ENCODE data around the gene ADGRE3.

The ADGRE3 gene

GRCh38 chr19:14686411-14686810, 11.8 kb upstream of the ADGRE3 start:
- no peak for DNase-seq (ENCODE audit: low spot score)
- no peak; the same call in 1 of the 2 replicates for TF ChIP-seq CTCF (conservative IDR thresholded peaks at IDR 0.05; ENCODE audit: low read depth)
- ChIA-PET POLR2A (ENCODE audit: low non-redundant PET) (no interaction called here), CTCF (interaction anchor here (0.5 to 1.5 kb wide), 5 partner anchors 20 to 1124 kb away, joined by 3 to 16 read pairs (median 3); partner anchors contain the start of gene NDUFB7)
- no peak overlapping the region for H3K27ac ChIP-seq

- no peak for TF ChIP-seq CTCF (conservative IDR thresholded peaks at IDR 0.05; ENCODE audit: low read depth)
Observed at GRCh38 chr19:14683439-14683838, 8.8 kb upstream of the ADGRE3 start.

GRCh38 chr19:14682084-14682483, 7.4 kb upstream of the ADGRE3 start:
- no peak for TF ChIP-seq CTCF (conservative IDR thresholded peaks at IDR 0.05; ENCODE audit: low read depth)
- ChIA-PET CTCF (no interaction called here), POLR2A (ENCODE audit: low non-redundant PET) (no interaction called here)
- H3K27ac ChIP-seq, result no peak overlapping the region
- DNase-seq (ENCODE audit: low spot score), result no peak

More at GRCh38 chr19:14683439-14683838, 8.8 kb upstream of the ADGRE3 start:
- H3K27ac ChIP-seq, result no peak overlapping the region
- ChIA-PET CTCF (no interaction called here), POLR2A (ENCODE audit: low non-redundant PET) (interaction anchor here (0.6 kb wide), 1 partner anchor 94 kb away, joined by 5 read pairs; no protein-coding TSS in a partner anchor)
- no peak for DNase-seq (ENCODE audit: low spot score)

GRCh38 chr19:14678199-14678598, 3.6 kb upstream of the ADGRE3 start:
- DNase-seq (ENCODE audit: low spot score), result no peak
- ChIA-PET POLR2A (ENCODE audit: low non-redundant PET) (no interaction called here), CTCF (no interaction called here)
- TF ChIP-seq CTCF (conservative IDR thresholded peaks at IDR 0.05; ENCODE audit: low read depth), result no peak
- H3K27ac ChIP-seq, result no peak overlapping the region

- DNase-seq (ENCODE audit: low spot score), result no peak
- TF ChIP-seq CTCF (conservative IDR thresholded peaks at IDR 0.05; ENCODE audit: low read depth), result no peak
- ChIA-PET CTCF (no interaction called here), POLR2A (ENCODE audit: low non-redundant PET) (no interaction called here)
- no peak overlapping the region for H3K27ac ChIP-seq
Observed at GRCh38 chr19:14677464-14677863, 2.8 kb upstream of the ADGRE3 start.

- no peak for DNase-seq (ENCODE audit: low spot score)
- no peak for TF ChIP-seq CTCF (conservative IDR thresholded peaks at IDR 0.05; ENCODE audit: low read depth)
- no peak overlapping the region for H3K27ac ChIP-seq
- ChIA-PET POLR2A (ENCODE audit: low non-redundant PET) (no interaction called here), CTCF (no interaction called here)
Observed at GRCh38 chr19:14676762-14677161, 2.1 kb upstream of the ADGRE3 start.

GRCh38 chr19:14673088-14673487, 1.6 kb downstream of the ADGRE3 start:
- no peak overlapping the region for H3K27ac ChIP-seq
- ChIA-PET POLR2A (ENCODE audit: low non-redundant PET) (no interaction called here), CTCF (no interaction called here)
- TF ChIP-seq CTCF (conservative IDR thresholded peaks at IDR 0.05; ENCODE audit: low read depth), result no peak
- no peak for DNase-seq (ENCODE audit: low spot score)

All from RWPE1 (cell line).